Glutamatergic neuron (in vitro differentiated cells): Measurements from ENCODE around the gene MINDY2. TPM values are rescaled to one million over a fixed set of nuclear protein-coding genes. Genes with fewer than 3 reads are reported as not detected.

Experiments used
- DNase-seq: peaks from one replicate; pipeline ENCODE4 v3.0.0; 2022
- H3K27ac Mint-ChIP-seq: one replicate; pipeline ENCODE4 v1.8.0; 2020; ENCODE audit warnings: mild to moderate bottlenecking, mixed read lengths, inconsistent platforms; ENCODE audit not compliant: unreplicated experiment
- H3K27me3 Mint-ChIP-seq: one replicate; pipeline ENCODE4 v1.8.0; 2020; ENCODE audit warnings: mild to moderate bottlenecking, moderate library complexity, mixed read lengths, inconsistent platforms; ENCODE audit not compliant: unreplicated experiment
- H3K36me3 Mint-ChIP-seq: one replicate; pipeline ENCODE4 v1.8.0; 2020; ENCODE audit warnings: mild to moderate bottlenecking, mixed read lengths, inconsistent platforms; ENCODE audit not compliant: unreplicated experiment
- H3K4me1 Mint-ChIP-seq: one replicate; pipeline ENCODE4 v1.8.0; 2020; ENCODE audit warnings: mild to moderate bottlenecking, low read depth, mixed read lengths, inconsistent platforms; ENCODE audit not compliant: unreplicated experiment
- H3K4me3 Mint-ChIP-seq: one replicate; pipeline ENCODE4 v1.8.0; 2020; ENCODE audit warnings: mild to moderate bottlenecking, mixed read lengths, inconsistent platforms; ENCODE audit not compliant: unreplicated experiment
- H3K9me3 Mint-ChIP-seq: one replicate; pipeline ENCODE4 v1.8.0; 2020; ENCODE audit warnings: mild to moderate bottlenecking, moderate library complexity, mixed read lengths, inconsistent platforms; ENCODE audit not compliant: unreplicated experiment
- CTCF ChIP-seq: fragments of 200-600 bp; sonication (generic); IDR thresholded peaks from one replicate; pipeline ENCODE4 v1.5.0; 2021; ENCODE audit not compliant: partially characterized antibody, unreplicated experiment
- total RNA-seq: library from RNA; stranded (reverse); fragmentation: NEBNext Ultra II Directional; extraction: Animal tissue kit (Norgen Biotek cat#: 25700); gene quantifications from one replicate; pipeline ENCODE4 v1.2.1, GENCODE V29; 2021; ENCODE audit not compliant: unreplicated experiment

Gene MINDY2
- total RNA-seq, 1 donor from 2014 or later = 34.3 TPM

DNA sequence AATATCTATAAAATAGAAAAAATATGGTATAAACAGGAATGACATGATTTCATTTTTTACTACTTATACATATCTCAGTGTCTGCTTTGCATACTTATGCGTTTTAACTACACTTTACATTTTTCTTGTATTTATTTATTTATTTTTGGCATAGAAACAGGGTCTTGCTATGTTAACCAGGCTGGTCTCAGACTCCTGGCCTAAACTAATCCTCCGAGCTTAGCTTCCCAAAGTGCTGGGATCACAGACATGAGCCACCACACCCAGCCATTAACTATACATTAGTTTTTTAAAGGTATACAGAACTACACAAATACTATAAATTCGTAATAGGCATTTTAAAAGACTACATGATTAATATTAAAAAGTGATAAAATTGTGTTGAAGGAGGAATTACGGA is 30.7 kb upstream of the MINDY2 start:
- H3K27me3 Mint-ChIP-seq = peaks cover 2% of the 10 kb centered on the region
- TF ChIP-seq CTCF = no peak
- DNase-seq = no peak
- no peaks in the 10 kb centered on the region for H3K36me3 Mint-ChIP-seq
- H3K4me3 Mint-ChIP-seq = no peak overlapping the region
- no peak overlapping the region for H3K27ac Mint-ChIP-seq
- no peaks in the 10 kb centered on the region for H3K9me3 Mint-ChIP-seq
- peaks cover 14% of the 10 kb centered on the region for H3K4me1 Mint-ChIP-seq

DNA sequence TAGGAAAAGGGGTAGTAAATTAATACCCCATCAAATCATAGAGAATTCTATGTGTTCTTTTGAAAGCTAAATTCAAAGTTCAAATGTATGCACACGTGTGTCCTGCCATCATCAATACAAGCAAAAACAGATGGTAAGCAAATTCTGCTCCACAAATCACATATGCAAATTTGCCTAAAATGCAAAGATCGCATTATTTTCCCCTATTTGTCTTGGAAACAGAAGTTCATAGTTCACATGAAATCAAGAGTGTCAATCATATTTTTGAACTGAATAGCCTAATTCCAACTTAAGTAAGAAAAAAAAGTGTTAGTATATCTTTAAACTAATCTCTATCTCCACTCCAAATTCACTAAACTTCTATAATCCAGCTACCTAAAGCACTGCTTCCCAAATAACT is 30.1 kb upstream of the MINDY2 start:
- TF ChIP-seq CTCF = no peak
- no peak for DNase-seq
- no peaks in the 10 kb centered on the region for H3K9me3 Mint-ChIP-seq
- H3K27me3 Mint-ChIP-seq = peaks cover 2% of the 10 kb centered on the region
- no peak overlapping the region for H3K27ac Mint-ChIP-seq
- H3K36me3 Mint-ChIP-seq = no peaks in the 10 kb centered on the region
- H3K4me3 Mint-ChIP-seq = no peak overlapping the region
- peaks cover 14% of the 10 kb centered on the region for H3K4me1 Mint-ChIP-seq

GRCh38 chr15:58742022-58742813 is 28.9 kb upstream of the MINDY2 start:
- Mint-ChIP-seq H3K27me3 (peaks cover 2% of the 10 kb centered on the region), H3K9me3 (no peaks in the 10 kb centered on the region), H3K36me3 (no peaks in the 10 kb centered on the region), H3K27ac (no peak overlapping the region), H3K4me3 (no peak overlapping the region), H3K4me1 (peaks cover 14% of the 10 kb centered on the region)
- no peak for TF ChIP-seq CTCF
- DNase-seq = no peak

- no peak overlapping the region for H3K4me3 Mint-ChIP-seq
- no peak for TF ChIP-seq CTCF
- no peaks in the 10 kb centered on the region for H3K9me3 Mint-ChIP-seq
- no peak for DNase-seq
- H3K4me1 Mint-ChIP-seq = peaks cover 17% of the 10 kb centered on the region
- peaks cover 2% of the 10 kb centered on the region for H3K27me3 Mint-ChIP-seq
- no peak overlapping the region for H3K27ac Mint-ChIP-seq
- H3K36me3 Mint-ChIP-seq = no peaks in the 10 kb centered on the region
These were observed 28.1 kb upstream of the MINDY2 start for GRCh38 chr15:58742819-58743502.

- peaks cover 18% of the 10 kb centered on the region for H3K4me1 Mint-ChIP-seq
- H3K4me3 Mint-ChIP-seq = peak overlapping the region; percentile 13
- H3K27ac Mint-ChIP-seq = no peak overlapping the region
- H3K27me3 Mint-ChIP-seq = peaks cover 7% of the 10 kb centered on the region
- DNase-seq = no peak
- TF ChIP-seq CTCF = no peak
- peaks cover 6% of the 10 kb centered on the region for H3K9me3 Mint-ChIP-seq
- no peaks in the 10 kb centered on the region for H3K36me3 Mint-ChIP-seq
These were observed 24.9 kb upstream of the MINDY2 start for GRCh38 chr15:58746174-58746573.
